Adrenal gland (tissue), 5 donors: ENCODE measurements around the gene HTR1A.

ENCODE experiments used
- POLR2A ChIP-seq, 2 donors: fragments of 450-650 bp; IDR thresholded peaks; one replicate each; pipeline ENCODE4 v1.6.1; 2017; ENCODE audit warnings: antibody characterized with exemption in 2 of 2, mild to moderate bottlenecking in 2 of 2, moderate library complexity in 1 of 2
- TF ChIP-seq, protein P1 (sequence below), 6 experiments: fragments of 450-650 bp in 4 of 6; fragments of 200-600 bp in 2 of 6; sonication (generic) in 1 of 6; IDR thresholded peaks; 1 replicate in 5 of 6; 2 replicates in 1 of 6; pipeline versions ENCODE4 v1.5.1 to v1.8.0; 2016 to 2021; ENCODE audit warnings: antibody characterized with exemption in 6 of 6, mild to moderate bottlenecking in 2 of 6, moderate library complexity in 1 of 6
- donor health status: DM: no; HTN: no; CAD: no.

DNA sequence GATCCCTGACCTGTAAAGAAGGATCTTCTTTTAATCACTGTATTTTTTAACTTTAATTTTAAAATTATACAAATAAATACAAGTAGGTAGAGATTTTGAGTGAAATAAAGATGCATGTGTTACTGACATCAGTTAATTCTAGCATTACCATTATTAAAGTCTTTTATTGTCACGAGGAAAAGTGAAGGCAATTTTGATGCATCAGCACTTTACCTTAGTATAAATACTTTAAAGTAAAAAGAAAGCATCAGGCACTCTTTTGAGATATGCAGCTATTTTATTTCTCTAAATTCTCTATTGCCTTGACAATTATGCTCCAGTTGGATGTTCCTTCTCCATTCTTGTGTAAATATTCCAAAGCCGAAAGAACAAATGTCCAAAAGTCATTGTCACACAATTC, 4.6 kb downstream of the HTR1A start:
- TF ChIP-seq, protein P1, sequence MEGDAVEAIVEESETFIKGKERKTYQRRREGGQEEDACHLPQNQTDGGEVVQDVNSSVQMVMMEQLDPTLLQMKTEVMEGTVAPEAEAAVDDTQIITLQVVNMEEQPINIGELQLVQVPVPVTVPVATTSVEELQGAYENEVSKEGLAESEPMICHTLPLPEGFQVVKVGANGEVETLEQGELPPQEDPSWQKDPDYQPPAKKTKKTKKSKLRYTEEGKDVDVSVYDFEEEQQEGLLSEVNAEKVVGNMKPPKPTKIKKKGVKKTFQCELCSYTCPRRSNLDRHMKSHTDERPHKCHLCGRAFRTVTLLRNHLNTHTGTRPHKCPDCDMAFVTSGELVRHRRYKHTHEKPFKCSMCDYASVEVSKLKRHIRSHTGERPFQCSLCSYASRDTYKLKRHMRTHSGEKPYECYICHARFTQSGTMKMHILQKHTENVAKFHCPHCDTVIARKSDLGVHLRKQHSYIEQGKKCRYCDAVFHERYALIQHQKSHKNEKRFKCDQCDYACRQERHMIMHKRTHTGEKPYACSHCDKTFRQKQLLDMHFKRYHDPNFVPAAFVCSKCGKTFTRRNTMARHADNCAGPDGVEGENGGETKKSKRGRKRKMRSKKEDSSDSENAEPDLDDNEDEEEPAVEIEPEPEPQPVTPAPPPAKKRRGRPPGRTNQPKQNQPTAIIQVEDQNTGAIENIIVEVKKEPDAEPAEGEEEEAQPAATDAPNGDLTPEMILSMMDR (IDR thresholded peaks at IDR 0.05), result no peak
- TF ChIP-seq POLR2A (IDR thresholded peaks at IDR 0.05), result no peak
